Muscle layer of colon (tissue), 2 donors: ENCODE results near the gene ROBO1.

ENCODE experiments used
- H3K27ac ChIP-seq: one replicate; pipeline ENCODE4 v1.7.0; 2013; ENCODE audit warnings: low read depth, mild to moderate bottlenecking, low read length, moderate library complexity
- H3K27me3 ChIP-seq, 2 donors: one replicate each; pipeline ENCODE4 v1.7.0; 2013; ENCODE audit warnings: low read length in 2 of 2, mild to moderate bottlenecking in 2 of 2; ENCODE audit not compliant: insufficient read depth in 2 of 2, control insufficient read depth in 1 of 2
- H3K36me3 ChIP-seq: one replicate; pipeline ENCODE4 v1.7.0; 2013; ENCODE audit warnings: mild to moderate bottlenecking, low read length; ENCODE audit not compliant: insufficient read depth
- H3K4me1 ChIP-seq: one replicate; pipeline ENCODE4 v1.7.0; 2013; ENCODE audit warnings: mild to moderate bottlenecking, low read length; ENCODE audit not compliant: insufficient read depth
- H3K4me3 ChIP-seq, 2 donors: one replicate each; pipeline ENCODE4 v1.7.0; 2013; ENCODE audit warnings: low read length in 2 of 2, low read depth in 1 of 2, mild to moderate bottlenecking in 1 of 2, moderate library complexity in 1 of 2
- H3K9ac ChIP-seq: one replicate; pipeline ENCODE4 v1.7.0; 2013; ENCODE audit warnings: low read length
- H3K9me3 ChIP-seq: one replicate; pipeline ENCODE4 v1.7.0; 2013; ENCODE audit warnings: mild to moderate bottlenecking, low read length
- donor health status: abdominal sarcoma.
- donor health status: Adenocarcinoma of cecum.

Gene ROBO1

GRCh38 chr3:79765911-79766310 lies 1.9 kb downstream of the ROBO1 start:
- no peak overlapping the region for H3K4me3 ChIP-seq
- H3K4me1 ChIP-seq, result no peaks in the 10 kb centered on the region
- H3K27me3 ChIP-seq, result peaks cover 0 to 12% of the 10 kb centered on the region in 2 donors
- H3K9ac ChIP-seq, result no peak overlapping the region
- no peak overlapping the region for H3K27ac ChIP-seq
- no peaks in the 10 kb centered on the region for H3K36me3 ChIP-seq
- no peaks in the 10 kb centered on the region for H3K9me3 ChIP-seq

GRCh38 chr3:79761441-79761840 lies 6.4 kb downstream of the ROBO1 start:
- Histone ChIP-seq H3K4me1 (no peaks in the 10 kb centered on the region), H3K9ac (no peak overlapping the region), H3K4me3 (no peak overlapping the region), H3K27ac (no peak overlapping the region), H3K36me3 (no peaks in the 10 kb centered on the region), H3K27me3 (peaks cover 0 to 11% of the 10 kb centered on the region in 2 donors), H3K9me3 (no peaks in the 10 kb centered on the region)

GRCh38 chr3:79751703-79752102 lies 16.1 kb downstream of the ROBO1 start:
- Histone ChIP-seq H3K9ac (no peak overlapping the region), H3K9me3 (no peaks in the 10 kb centered on the region), H3K36me3 (no peaks in the 10 kb centered on the region), H3K27me3 (no peaks in the 10 kb centered on the region), H3K4me1 (no peaks in the 10 kb centered on the region), H3K4me3 (no peak overlapping the region), H3K27ac (no peak overlapping the region)

- H3K4me1 ChIP-seq, result no peaks in the 10 kb centered on the region
- no peak overlapping the region for H3K4me3 ChIP-seq
- H3K9me3 ChIP-seq, result no peaks in the 10 kb centered on the region
- no peaks in the 10 kb centered on the region for H3K27me3 ChIP-seq
- no peak overlapping the region for H3K9ac ChIP-seq
- H3K36me3 ChIP-seq, result no peaks in the 10 kb centered on the region
- H3K27ac ChIP-seq, result no peak overlapping the region
These were observed 30.3 kb downstream of the ROBO1 start for GRCh38 chr3:79737530-79737929.

GRCh38 chr3:79729096-79729495 lies 38.7 kb downstream of the ROBO1 start:
- Histone ChIP-seq H3K9ac (no peak overlapping the region), H3K9me3 (no peaks in the 10 kb centered on the region), H3K36me3 (no peaks in the 10 kb centered on the region), H3K4me1 (no peaks in the 10 kb centered on the region), H3K4me3 (no peak overlapping the region), H3K27ac (no peak overlapping the region), H3K27me3 (no peaks in the 10 kb centered on the region)

- H3K27ac ChIP-seq, result no peak overlapping the region
- H3K4me3 ChIP-seq, result no peak overlapping the region
- H3K4me1 ChIP-seq, result no peaks in the 10 kb centered on the region
- no peaks in the 10 kb centered on the region for H3K27me3 ChIP-seq
- H3K9ac ChIP-seq, result no peak overlapping the region
- H3K9me3 ChIP-seq, result no peaks in the 10 kb centered on the region
- H3K36me3 ChIP-seq, result no peaks in the 10 kb centered on the region
These were observed 41.0 kb downstream of the ROBO1 start for GRCh38 chr3:79726786-79727185.

GRCh38 chr3:79724206-79724605 lies 43.6 kb downstream of the ROBO1 start:
- Histone ChIP-seq H3K9ac (no peak overlapping the region), H3K4me3 (no peak overlapping the region), H3K27ac (no peak overlapping the region), H3K36me3 (no peaks in the 10 kb centered on the region), H3K9me3 (no peaks in the 10 kb centered on the region), H3K4me1 (no peaks in the 10 kb centered on the region), H3K27me3 (no peaks in the 10 kb centered on the region)

- H3K4me3 ChIP-seq, result no peak overlapping the region
- no peaks in the 10 kb centered on the region for H3K27me3 ChIP-seq
- no peaks in the 10 kb centered on the region for H3K4me1 ChIP-seq
- no peaks in the 10 kb centered on the region for H3K36me3 ChIP-seq
- no peaks in the 10 kb centered on the region for H3K9me3 ChIP-seq
- no peak overlapping the region for H3K27ac ChIP-seq
- H3K9ac ChIP-seq, result no peak overlapping the region
These were observed 77.7 kb downstream of the ROBO1 start for GRCh38 chr3:79690072-79690471.

GRCh38 chr3:79685108-79685507 lies 82.7 kb downstream of the ROBO1 start:
- Histone ChIP-seq H3K36me3 (no peaks in the 10 kb centered on the region), H3K4me3 (no peak overlapping the region), H3K27me3 (no peaks in the 10 kb centered on the region), H3K4me1 (no peaks in the 10 kb centered on the region), H3K27ac (no peak overlapping the region), H3K9ac (no peak overlapping the region), H3K9me3 (no peaks in the 10 kb centered on the region)

- H3K9me3 ChIP-seq, result no peaks in the 10 kb centered on the region
- H3K4me1 ChIP-seq, result no peaks in the 10 kb centered on the region
- H3K27ac ChIP-seq, result no peak overlapping the region
- H3K9ac ChIP-seq, result no peak overlapping the region
- H3K4me3 ChIP-seq, result no peak overlapping the region
- no peaks in the 10 kb centered on the region for H3K36me3 ChIP-seq
- H3K27me3 ChIP-seq, result no peaks in the 10 kb centered on the region
These were observed 83.8 kb downstream of the ROBO1 start for GRCh38 chr3:79684041-79684440.

GRCh38 chr3:79672731-79673130 lies 95.1 kb downstream of the ROBO1 start:
- no peaks in the 10 kb centered on the region for H3K9me3 ChIP-seq
- H3K4me1 ChIP-seq, result no peaks in the 10 kb centered on the region
- H3K36me3 ChIP-seq, result no peaks in the 10 kb centered on the region
- H3K9ac ChIP-seq, result no peak overlapping the region
- H3K27me3 ChIP-seq, result no peaks in the 10 kb centered on the region
- H3K4me3 ChIP-seq, result no peak overlapping the region
- no peak overlapping the region for H3K27ac ChIP-seq

- no peak overlapping the region for H3K4me3 ChIP-seq
- H3K4me1 ChIP-seq, result no peaks in the 10 kb centered on the region
- no peak overlapping the region for H3K9ac ChIP-seq
- no peak overlapping the region for H3K27ac ChIP-seq
- H3K9me3 ChIP-seq, result no peaks in the 10 kb centered on the region
- no peaks in the 10 kb centered on the region for H3K27me3 ChIP-seq
- H3K36me3 ChIP-seq, result no peaks in the 10 kb centered on the region
These were observed 95.7 kb downstream of the ROBO1 start for GRCh38 chr3:79672075-79672474.
